Endothelial cell of umbilical vein (primary cell): ENCODE data around the gene MED12L. TPM values are rescaled to one million over a fixed set of nuclear protein-coding genes. Genes with fewer than 3 reads are reported as not detected.

Experiments used
- BruUV-seq: library from RNA; stranded (reverse); fragments of 400-500 nt; replicated peaks from 2 replicates; lab custom pipeline; 2021; lab: Mats Ljungman, UMichigan
- CTCF ChIA-PET: fragments of 300-600, 350-600 bp; sonication (Branson Sonifier 250); formaldehyde crosslinking; loops from one replicate; lab custom pipeline; 2021; ENCODE audit warnings: antibody characterized with exemption, inconsistent platforms; lab: Charles Lee
- POLR2A ChIA-PET: fragments of 300-600, 350-600 bp; sonication (Branson Sonifier 250); formaldehyde crosslinking; loops from one replicate; lab custom pipeline; 2021; ENCODE audit warnings: antibody characterized with exemption, inconsistent platforms; lab: Charles Lee
- DNase-seq: peaks from one replicate; pipeline ENCODE4 v3.0.0-alpha.2; 2011; ENCODE audit warnings: low read depth, low spot score
- FAIRE-seq: peaks from 2 replicates; lab custom pipeline; 2011; peaks lifted over from hg19 to GRCh38; lab: Jason Lieb, UNC
- H2AFZ ChIP-seq: 2 replicates; pipeline ENCODE4 v1.6.0; 2012; ENCODE audit warnings: low read depth, low read length, control low read depth, inconsistent platforms
- H3K27ac ChIP-seq: 2 replicates; pipeline ENCODE4 v1.5.1; 2011; ENCODE audit warnings: low read depth, mild to moderate bottlenecking, control low read depth, low read length, moderate library complexity; ENCODE audit not compliant: insufficient read depth
- H3K27me3 ChIP-seq, 2 experiments: 2 replicates each; pipeline versions ENCODE4 v1.6.0 to v1.6.1; 2011; ENCODE audit warnings: low read length in 2 of 2, mixed read lengths in 1 of 2; ENCODE audit not compliant: control insufficient read depth in 2 of 2, insufficient read depth in 2 of 2
- H3K36me3 ChIP-seq, 2 experiments: 2 replicates in 1 of 2; 3 replicates in 1 of 2; pipeline ENCODE4 v1.5.1; 2011; ENCODE audit warnings: low read length in 2 of 2, mild to moderate bottlenecking in 1 of 2, moderate library complexity in 1 of 2; ENCODE audit not compliant: control insufficient read depth in 2 of 2, insufficient read depth in 2 of 2; ENCODE audit errors: extremely low read depth in 1 of 2
- H3K4me1 ChIP-seq: 3 replicates; pipeline ENCODE4 v1.5.1; 2011; ENCODE audit warnings: mild to moderate bottlenecking, low read length; ENCODE audit not compliant: control insufficient read depth, insufficient read depth; ENCODE audit errors: extremely low read depth
- H3K4me2 ChIP-seq: 2 replicates; pipeline ENCODE4 v1.6.1; 2011; ENCODE audit warnings: low read length, control low read depth, mixed read lengths; ENCODE audit not compliant: insufficient read depth
- H3K4me3 ChIP-seq, 3 experiments: fragments of 200-600 bp in 1 of 3; sonication (generic), shearing (Covaris generic) in 1 of 3; replicated peaks in 1 of 3; 2 replicates each; pipeline ENCODE4 v1.5.1; 2011 to 2016; ENCODE audit warnings: control low read depth in 3 of 3, low read length in 3 of 3, mild to moderate bottlenecking in 2 of 3, inconsistent platforms in 1 of 3, low read depth in 1 of 3, moderate library complexity in 1 of 3; ENCODE audit not compliant: insufficient read depth in 1 of 3
- H3K79me2 ChIP-seq: 2 replicates; pipeline ENCODE4 v1.6.0; 2012; ENCODE audit warnings: low read length, inconsistent platforms; ENCODE audit not compliant: control insufficient read depth, insufficient read depth
- H3K9ac ChIP-seq: replicated peaks from 2 replicates; pipeline ENCODE3; 2011; ENCODE audit warnings: low read length, control low read depth; ENCODE audit not compliant: insufficient read depth; ENCODE audit errors: extremely low read depth
- H3K9me1 ChIP-seq: replicated peaks from 3 replicates; pipeline ENCODE4 v1.6.0; 2011; ENCODE audit warnings: mild to moderate bottlenecking, low read length; ENCODE audit not compliant: control insufficient read depth, insufficient read depth; ENCODE audit errors: extremely low read depth
- H3K9me3 ChIP-seq: replicated peaks from 2 replicates; pipeline ENCODE4 v1.5.1; 2012; ENCODE audit warnings: low read length, inconsistent platforms; ENCODE audit not compliant: control insufficient read depth, insufficient read depth
- H4K20me1 ChIP-seq: replicated peaks from 2 replicates; pipeline ENCODE3; 2011; ENCODE audit warnings: mild to moderate bottlenecking, low read length; ENCODE audit not compliant: control insufficient read depth, insufficient read depth; ENCODE audit errors: extremely low read depth
- CTCF ChIP-seq, 2 donors: IDR thresholded peaks; 1 replicate in 1 of 2; 2 replicates in 1 of 2; pipeline ENCODE4 v1.5.1; 2011; ENCODE audit warnings: low read length in 2 of 2, mild to moderate bottlenecking in 2 of 2, moderate library complexity in 2 of 2, control low read depth in 1 of 2, inconsistent platforms in 1 of 2, low read depth in 1 of 2; ENCODE audit not compliant: insufficient read depth in 1 of 2; ENCODE audit errors: extremely low read depth in 1 of 2
- FOS ChIP-seq: IDR thresholded peaks from 2 replicates; pipeline ENCODE4 v1.6.1; 2011; ENCODE audit warnings: mild to moderate bottlenecking, low read length, moderate library complexity, borderline replicate concordance; ENCODE audit not compliant: insufficient read depth
- GATA2 ChIP-seq: IDR thresholded peaks from 2 replicates; pipeline ENCODE4 v1.7.0; 2011; ENCODE audit warnings: low read depth, mild to moderate bottlenecking, moderate library complexity, mixed read lengths, low read length; ENCODE audit not compliant: insufficient read length, insufficient read depth
- JUN ChIP-seq: IDR thresholded peaks from 2 replicates; pipeline ENCODE4 v1.6.1; 2011; ENCODE audit warnings: borderline replicate concordance, low read depth; ENCODE audit not compliant: insufficient read length, insufficient read depth
- MAX ChIP-seq: IDR thresholded peaks from 2 replicates; pipeline ENCODE4 v1.6.1; 2011; ENCODE audit not compliant: insufficient read depth, insufficient read length
- MYC ChIP-seq: IDR thresholded peaks from one replicate; pipeline ENCODE4 v1.6.1; 2011; ENCODE audit warnings: mild to moderate bottlenecking, low read depth, low read length
- POLR2A ChIP-seq: IDR thresholded peaks from 2 replicates; pipeline ENCODE4 v1.6.1; 2012; ENCODE audit warnings: low read depth, mild to moderate bottlenecking, control low read depth, low read length
- POLR2AphosphoS5 ChIP-seq: IDR thresholded peaks from 2 replicates; pipeline ENCODE4 v1.6.1; 2012; ENCODE audit warnings: low read depth, mild to moderate bottlenecking, control low read depth, low read length, moderate library complexity; ENCODE audit not compliant: insufficient read depth
- dilution Hi-C: fragments of 300-500 bp; cut with MboI; formaldehyde crosslinking; loops from one replicate; pipeline ENCODE4 v1.15.0; 2019; ENCODE audit warnings: low sequenced_read_pairs; ENCODE audit not compliant: extremely low pct_ligation_motif_present
- intact Hi-C: fragments of 100-400 bp; cut with micrococcal nuclease; formaldehyde crosslinking; loops from one replicate; pipeline ENCODE4 v1.10.0; 2022
- polyA plus RNA-seq, 4 experiments: library from polyadenylated mRNA; depleted of rRNA in 3 of 4; stranded (reverse) in 3 of 4; unstranded in 1 of 4; fragments of >200 nt; gene quantifications; 2 replicates each; pipeline versions ENCODE4 v1.2.1 to v1.2.3, GENCODE V29; 2011 to 2012; ENCODE audit warnings: missing spikeins in 1 of 4
- total RNA-seq: library from RNA; stranded (reverse); gene quantifications from 2 replicates; pipeline ENCODE4 v1.2.3, GENCODE V29; 2021

MED12L gene
- total and polyA plus RNA-seq, 2 donors (not counting 3 experiments of a cell fraction or from before 2014, with no cell fraction given): 0.03 to 0.27 TPM

- no peak for FAIRE-seq
- peak overlapping the region in 1 of 3 experiments; percentile 42 for H3K4me3 ChIP-seq
- intact Hi-C loops: loop anchor here (1.0 to 5.0 kb wide), 3 partner anchors 18 to 483 kb away; partner anchors contain the start of gene SELENOT
These were observed 604 bp upstream of the MED12L start for GRCh38 chr3:151084893-151085226.

GRCh38 chr3:151085889-151086483, 522 bp downstream of the MED12L start:
- peaks cover 31 to 38% of the 10 kb centered on the region in 2 experiments for H3K27me3 ChIP-seq
- no peaks in the 10 kb centered on the region for H3K9me3 ChIP-seq
- dilution Hi-C loops (no loop called here), intact Hi-C loops (loop anchor here (1.0 to 5.0 kb wide), 7 partner anchors 19 to 484 kb away; partner anchors contain the start of gene SELENOT)
- FAIRE-seq (no peak), DNase-seq (no peak)
- no peaks in the 10 kb centered on the region for H3K9me1 ChIP-seq
- TF ChIP-seq MAX (no peak), POLR2AphosphoS5 (no peak), CTCF (IDR thresholded peaks at IDR 0.05; ENCODE audit: extremely low read depth in 1 of 2, insufficient read depth in 1 of 2, low read depth in 1 of 2, low read length in 2 of 2) (no peak), POLR2A (no peak), MYC (no peak)
- no peaks in the 10 kb centered on the region for H3K4me1 ChIP-seq
- H3K36me3 ChIP-seq: no peaks in the 10 kb centered on the region
- H3K79me2 ChIP-seq: no peaks in the 10 kb centered on the region
- H4K20me1 ChIP-seq: no peaks in the 10 kb centered on the region
- peak overlapping the region; percentile 42 to 47 (median 44) for H3K4me3 ChIP-seq
- no TSS peak for BruUV-seq
- H3K9ac ChIP-seq: no peak overlapping the region
- no peak overlapping the region for H3K27ac ChIP-seq
- CTCF ChIA-PET: interaction anchor here (0.7 to 2.5 kb wide), 15 partner anchors 10 to 382 kb away, joined by 3 to 14 read pairs (median 4); partner anchors contain the start of genes ERICH6 and SIAH2
- H2AFZ ChIP-seq: peak overlapping the region; percentile 81
- POLR2A ChIA-PET: no interaction called here
- H3K4me2 ChIP-seq: peak overlapping the region; percentile 86

More at GRCh38 chr3:151084893-151085226, 604 bp upstream of the MED12L start:
- no peak overlapping the region for H3K9ac ChIP-seq
- ChIA-PET CTCF (interaction anchor here (1.0 to 2.5 kb wide), 3 partner anchors 14 to 381 kb away, joined by 4 to 14 read pairs (median 4); partner anchors contain the start of genes ERICH6 and SIAH2), POLR2A (no interaction called here)
- H3K27ac ChIP-seq: no peak overlapping the region
- no peaks in the 10 kb centered on the region for H3K4me1 ChIP-seq
- no peaks in the 10 kb centered on the region for H3K36me3 ChIP-seq
- no peaks in the 10 kb centered on the region for H3K79me2 ChIP-seq
- H3K9me3 ChIP-seq: no peaks in the 10 kb centered on the region
- no peak for DNase-seq
- H2AFZ ChIP-seq: peak overlapping the region; percentile 81
- dilution Hi-C loops: no loop called here
- peak overlapping the region; percentile 86 for H3K4me2 ChIP-seq
- H4K20me1 ChIP-seq: no peaks in the 10 kb centered on the region
- no peaks in the 10 kb centered on the region for H3K9me1 ChIP-seq
- TF ChIP-seq MYC (no peak), GATA2 (no peak), MAX (no peak), JUN (no peak), POLR2A (no peak), FOS (no peak), POLR2AphosphoS5 (no peak)
- peaks cover 31 to 37% of the 10 kb centered on the region in 2 experiments for H3K27me3 ChIP-seq
- BruUV-seq: no TSS peak
